ENCODE measurements around the gene DMXL1.

DNA sequence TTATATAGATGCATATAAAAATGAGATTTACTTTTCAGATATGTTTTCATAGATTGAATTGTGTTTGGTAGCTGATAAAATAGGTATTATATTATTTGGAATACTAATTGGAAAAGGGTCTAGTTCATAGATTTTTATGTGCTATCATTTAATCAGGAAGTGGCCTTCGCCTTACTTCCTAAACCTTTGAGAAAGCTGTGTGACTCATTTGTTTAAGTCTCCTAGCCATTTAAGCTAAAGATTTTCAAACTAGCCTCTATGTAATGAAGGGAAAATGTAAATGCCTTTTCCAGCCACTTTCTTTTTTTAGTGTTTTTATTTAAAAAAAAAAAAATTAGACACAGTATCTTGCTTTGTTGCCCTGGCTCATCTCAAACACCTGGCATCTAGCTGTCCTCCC, 97.5 kb downstream of the DMXL1 start:
- TF ChIP-seq, protein P1, sequence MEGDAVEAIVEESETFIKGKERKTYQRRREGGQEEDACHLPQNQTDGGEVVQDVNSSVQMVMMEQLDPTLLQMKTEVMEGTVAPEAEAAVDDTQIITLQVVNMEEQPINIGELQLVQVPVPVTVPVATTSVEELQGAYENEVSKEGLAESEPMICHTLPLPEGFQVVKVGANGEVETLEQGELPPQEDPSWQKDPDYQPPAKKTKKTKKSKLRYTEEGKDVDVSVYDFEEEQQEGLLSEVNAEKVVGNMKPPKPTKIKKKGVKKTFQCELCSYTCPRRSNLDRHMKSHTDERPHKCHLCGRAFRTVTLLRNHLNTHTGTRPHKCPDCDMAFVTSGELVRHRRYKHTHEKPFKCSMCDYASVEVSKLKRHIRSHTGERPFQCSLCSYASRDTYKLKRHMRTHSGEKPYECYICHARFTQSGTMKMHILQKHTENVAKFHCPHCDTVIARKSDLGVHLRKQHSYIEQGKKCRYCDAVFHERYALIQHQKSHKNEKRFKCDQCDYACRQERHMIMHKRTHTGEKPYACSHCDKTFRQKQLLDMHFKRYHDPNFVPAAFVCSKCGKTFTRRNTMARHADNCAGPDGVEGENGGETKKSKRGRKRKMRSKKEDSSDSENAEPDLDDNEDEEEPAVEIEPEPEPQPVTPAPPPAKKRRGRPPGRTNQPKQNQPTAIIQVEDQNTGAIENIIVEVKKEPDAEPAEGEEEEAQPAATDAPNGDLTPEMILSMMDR (IDR thresholded peaks at IDR 0.05; ENCODE audit: borderline replicate concordance, extremely low read depth, low read length, poor library complexity, severe bottlenecking), result no peak
- no peak for TF ChIP-seq EZH2 (IDR thresholded peaks at IDR 0.05; ENCODE audit: borderline replicate concordance, low read depth, low read length, severe bottlenecking)
